Raji (cell line): Measurements from ENCODE around the gene ZFHX3.

Experiments used
- POLR2A ChIP-seq: IDR thresholded peaks from 2 replicates; pipeline ENCODE4 v1.6.1; 2011; ENCODE audit warnings: low read depth, low read length, control low read depth; ENCODE audit not compliant: insufficient read depth

ZFHX3 gene

GRCh38 chr16:73037845-73038570, 9.9 kb downstream of the ZFHX3 start:
- TF ChIP-seq POLR2A = no peak

DNA sequence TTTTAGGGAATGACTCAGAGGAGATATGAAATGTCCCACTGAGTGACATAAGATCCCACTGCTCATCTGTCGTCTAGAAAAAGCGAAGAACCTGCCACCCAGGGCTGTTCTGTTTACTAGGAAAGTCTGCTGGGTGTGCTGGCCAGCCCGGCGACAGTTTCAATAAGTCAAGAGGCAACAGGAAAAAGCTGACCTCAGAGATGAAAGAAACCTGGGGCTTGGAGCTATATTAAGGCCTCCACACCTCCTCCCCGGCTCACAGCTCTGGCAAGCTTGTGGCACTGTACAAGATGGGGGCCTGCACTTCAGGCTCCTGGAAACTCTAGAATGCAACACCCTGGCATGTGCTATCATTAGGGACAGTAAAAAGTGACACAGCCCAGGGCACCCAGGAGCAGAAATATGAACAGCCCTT, 10.6 kb downstream of the ZFHX3 start:
- no peak for TF ChIP-seq POLR2A

DNA sequence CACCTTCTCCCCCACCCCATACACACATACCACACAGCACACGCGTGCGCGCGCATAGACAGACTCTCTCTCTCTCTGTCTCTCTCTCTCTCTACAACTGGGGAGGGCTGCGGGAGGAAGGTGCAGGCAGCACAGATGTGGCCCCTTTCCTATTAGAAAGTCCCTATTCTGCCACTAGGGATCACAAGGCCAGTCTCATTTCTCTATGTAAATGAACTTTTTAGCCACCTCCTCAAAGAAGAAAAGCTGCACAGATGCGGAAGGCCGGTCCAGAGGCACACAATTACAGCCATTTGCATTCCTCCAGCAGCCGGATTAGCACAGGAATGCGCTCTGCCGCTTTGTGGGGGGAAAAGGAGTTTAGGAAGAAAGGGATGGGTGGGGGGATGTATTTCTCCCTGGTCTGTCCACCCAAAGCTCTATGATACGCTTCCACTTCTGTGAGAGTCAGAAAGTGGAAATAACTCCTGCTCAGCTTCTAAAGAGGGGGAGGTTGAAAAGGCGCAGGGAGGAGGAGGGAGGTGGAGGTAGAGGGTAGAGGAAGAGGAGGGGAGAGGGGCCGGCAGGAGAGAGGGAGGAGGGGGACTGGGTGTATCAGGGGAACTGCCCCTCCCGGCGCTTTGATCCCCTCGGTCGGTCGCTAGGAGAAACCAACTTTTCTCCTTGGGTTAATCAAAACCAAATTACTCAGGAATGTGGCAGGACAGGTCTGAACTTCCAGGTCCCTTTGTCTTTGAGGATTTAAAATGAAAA, 11.7 kb downstream of the ZFHX3 start:
- TF ChIP-seq POLR2A = no peak

- TF ChIP-seq POLR2A = no peak
Measured at GRCh38 chr16:73034374-73034773, 13.6 kb downstream of the ZFHX3 start.

- no peak for TF ChIP-seq POLR2A
Measured at GRCh38 chr16:73033271-73033998, 14.5 kb downstream of the ZFHX3 start.

DNA sequence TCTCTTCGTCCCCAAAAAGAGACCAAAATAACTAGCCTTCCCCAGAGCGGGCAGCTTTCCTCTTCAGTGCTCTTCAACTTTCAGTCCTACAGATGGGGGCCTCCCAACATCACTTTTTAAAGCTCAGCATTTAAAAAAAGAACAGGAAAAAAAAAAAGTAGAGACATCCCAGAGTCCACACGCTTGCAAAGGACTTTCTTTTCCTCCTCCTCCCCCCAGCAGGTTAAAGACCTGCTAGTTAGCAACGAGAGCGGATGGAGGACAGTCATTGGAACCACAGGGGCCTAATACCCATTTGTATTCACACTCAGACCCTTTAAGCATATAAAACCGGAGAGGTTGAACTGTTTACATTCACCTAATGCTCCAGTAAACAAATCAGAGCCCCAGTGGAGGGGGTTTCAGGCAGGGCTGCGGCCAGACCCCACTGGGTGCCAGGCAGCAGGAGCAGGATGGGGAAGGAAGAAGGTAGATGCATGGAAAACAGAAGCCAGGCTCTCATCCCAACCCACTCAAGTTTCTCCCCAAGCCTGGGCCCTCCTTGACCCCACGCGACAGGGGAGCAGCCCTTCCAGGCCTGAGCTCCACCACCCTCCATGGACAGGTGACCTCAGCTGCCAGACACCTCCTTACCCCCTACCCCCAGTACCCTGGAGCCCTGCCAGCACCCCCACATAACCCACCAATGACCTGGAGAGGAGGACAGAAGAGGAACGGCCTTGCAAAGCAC, 15.2 kb downstream of the ZFHX3 start:
- TF ChIP-seq POLR2A = no peak

DNA sequence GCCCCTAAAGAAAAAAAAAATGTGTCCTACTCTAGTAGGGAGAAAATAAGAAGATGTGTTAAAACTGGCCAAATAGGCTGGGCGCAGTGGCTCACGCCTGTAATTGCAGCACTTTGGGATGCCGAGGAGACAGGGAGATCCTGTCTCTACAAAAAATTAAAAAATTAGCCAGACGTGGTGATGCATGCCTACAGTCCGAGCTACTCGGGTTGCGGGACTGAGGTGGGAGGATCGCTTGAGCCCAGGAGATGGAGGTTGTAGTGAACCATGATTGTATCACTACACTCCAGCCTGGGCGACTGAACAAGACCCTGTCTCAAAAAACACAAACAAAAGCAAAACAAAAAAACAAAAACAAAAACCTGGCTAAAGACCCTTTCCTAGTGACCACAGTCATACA, 15.9 kb downstream of the ZFHX3 start:
- no peak for TF ChIP-seq POLR2A

DNA sequence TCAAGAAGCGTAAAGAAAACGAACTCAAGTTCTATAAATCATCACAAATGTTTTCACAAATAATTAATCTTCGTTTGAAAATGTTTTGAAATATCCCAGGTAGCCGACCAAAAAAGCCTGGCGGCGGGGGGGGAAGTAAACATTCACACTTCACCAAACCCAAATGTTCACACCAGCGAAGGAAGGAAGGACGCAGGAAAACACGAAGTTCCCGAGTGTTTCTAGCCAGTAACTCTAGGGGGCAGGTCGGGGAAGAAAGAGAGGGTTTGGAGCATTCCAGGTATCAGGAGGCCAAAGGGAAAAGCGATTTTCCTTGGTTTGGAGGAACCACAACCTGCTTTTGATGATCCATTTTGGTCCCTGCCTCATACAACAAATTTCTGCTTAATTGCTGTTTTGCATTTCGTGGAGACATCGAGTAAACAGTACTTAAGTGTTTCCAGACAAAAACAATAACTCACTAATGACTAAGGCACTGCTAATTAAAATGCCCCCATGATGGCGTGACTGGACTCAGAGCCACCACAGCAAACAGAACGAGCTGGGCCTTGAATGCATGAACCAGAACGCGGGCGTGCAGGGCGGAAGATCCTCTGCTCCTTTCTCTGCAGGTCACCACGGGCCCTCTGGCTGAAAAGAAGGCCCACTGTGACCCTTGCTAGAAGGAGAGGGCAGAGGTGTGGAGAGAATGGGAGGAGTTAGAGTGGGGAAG, 16.6 kb downstream of the ZFHX3 start:
- no peak for TF ChIP-seq POLR2A

DNA sequence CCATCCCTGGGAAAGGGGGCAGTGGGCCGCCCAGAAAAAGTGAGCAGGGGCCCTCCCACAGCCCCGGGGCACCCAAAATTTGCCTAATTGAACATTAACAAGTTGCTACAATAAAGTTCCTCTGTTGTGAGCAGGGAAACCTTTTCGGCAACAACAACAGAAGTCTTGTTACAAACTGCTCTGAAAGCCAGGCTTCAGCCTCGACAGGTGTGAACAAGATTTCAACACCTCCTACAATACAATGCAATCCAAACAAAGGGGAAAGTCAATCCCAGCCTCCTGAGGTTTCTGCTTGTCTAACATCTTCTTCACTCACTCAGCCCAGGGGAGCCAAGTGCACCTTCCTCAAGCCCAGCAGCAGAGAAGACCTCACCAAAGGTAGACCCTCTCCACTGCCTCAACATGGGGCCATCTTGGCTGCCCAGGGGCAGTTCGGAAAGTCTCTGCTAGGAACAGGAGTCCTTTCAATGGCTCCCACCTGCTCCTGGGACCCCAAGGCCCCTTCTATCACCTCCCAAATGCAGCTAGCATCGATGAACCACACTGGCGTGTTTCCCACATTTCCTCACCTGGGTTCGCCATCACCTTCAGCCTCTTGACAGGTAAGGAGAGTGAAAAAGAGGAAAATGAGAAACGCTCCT, 19.1 kb downstream of the ZFHX3 start:
- TF ChIP-seq POLR2A = no peak

DNA sequence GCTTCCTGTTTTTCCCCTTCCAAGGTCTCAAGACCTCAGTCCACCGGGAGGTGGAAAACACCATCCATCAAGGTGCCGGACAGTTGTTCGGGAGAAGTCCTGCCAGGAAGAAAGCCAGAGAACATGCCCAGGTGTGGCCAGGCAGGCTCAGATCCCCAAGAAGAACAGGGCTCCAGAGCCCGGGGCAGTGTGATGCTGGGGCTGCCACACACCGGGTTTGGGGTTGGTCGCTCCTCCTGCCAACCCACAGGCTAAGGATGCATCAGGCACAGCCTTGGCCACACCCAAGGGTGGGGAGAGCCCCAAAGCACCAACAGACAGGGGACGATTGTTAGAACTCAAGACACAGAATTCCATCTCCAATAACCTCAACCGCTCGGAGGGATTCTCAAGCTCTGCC, 19.7 kb downstream of the ZFHX3 start:
- TF ChIP-seq POLR2A = no peak

DNA sequence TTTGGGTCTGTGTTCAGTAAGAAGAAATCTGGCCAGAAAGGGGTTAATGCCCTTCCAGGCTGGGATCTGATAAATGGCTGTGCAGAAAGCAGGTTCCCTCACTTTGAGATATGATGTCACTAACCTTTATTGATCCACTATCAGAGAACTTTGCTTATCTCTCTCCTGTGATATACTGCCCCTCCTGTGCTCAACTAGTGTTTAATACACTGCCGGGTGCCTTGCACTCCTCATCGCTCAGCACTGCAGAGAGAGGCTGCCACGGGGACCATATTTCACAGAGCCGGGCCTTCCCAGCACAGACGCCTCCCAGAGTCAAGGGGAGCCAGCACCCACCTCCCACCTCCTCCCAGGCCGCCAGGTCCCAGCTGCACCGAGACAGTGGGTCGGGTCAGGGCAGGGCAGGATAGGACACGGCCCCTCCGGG, 20.2 kb downstream of the ZFHX3 start:
- TF ChIP-seq POLR2A = no peak

DNA sequence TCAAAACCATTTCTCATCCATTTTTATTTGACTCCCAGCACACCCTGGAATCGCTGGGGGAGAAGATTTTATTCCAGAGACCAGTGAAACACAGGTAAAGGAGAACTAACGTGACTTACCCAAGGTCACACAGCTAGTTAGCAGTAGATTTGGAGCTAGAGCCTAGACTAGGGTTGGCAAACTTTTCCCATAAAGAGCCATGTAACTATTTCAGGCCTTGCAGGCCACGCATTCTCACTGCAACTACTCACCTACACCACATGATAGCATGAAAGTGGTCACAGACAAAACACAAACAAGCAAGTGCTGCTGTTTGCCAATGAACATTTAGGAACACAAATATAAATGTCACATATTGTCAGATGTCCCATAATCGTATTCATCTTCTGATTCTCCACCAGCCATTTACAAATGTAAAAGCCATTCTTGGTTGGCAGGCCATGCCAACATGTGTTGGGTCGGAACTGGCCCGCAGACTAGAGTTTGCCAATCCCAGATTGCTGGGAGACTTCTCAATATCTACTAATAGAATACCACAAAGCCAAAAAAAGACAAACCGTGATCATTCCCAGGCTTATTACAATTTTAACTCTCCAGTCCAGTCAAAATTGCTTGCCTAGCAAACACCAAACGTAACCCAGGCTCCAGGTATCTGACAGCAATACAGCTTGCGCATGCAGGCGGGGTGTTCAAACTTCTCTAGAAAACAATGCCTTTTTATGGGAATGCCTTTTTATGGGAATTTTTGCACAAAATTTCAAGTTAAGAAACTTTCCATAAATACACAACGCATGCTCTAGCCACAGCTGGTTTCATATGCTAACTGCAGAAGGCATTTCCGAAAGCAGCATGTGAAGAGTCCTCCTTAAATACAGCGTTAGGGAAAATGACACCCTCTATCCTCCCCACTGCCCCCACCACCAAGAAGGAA, 20.9 kb downstream of the ZFHX3 start:
- TF ChIP-seq POLR2A = no peak

DNA sequence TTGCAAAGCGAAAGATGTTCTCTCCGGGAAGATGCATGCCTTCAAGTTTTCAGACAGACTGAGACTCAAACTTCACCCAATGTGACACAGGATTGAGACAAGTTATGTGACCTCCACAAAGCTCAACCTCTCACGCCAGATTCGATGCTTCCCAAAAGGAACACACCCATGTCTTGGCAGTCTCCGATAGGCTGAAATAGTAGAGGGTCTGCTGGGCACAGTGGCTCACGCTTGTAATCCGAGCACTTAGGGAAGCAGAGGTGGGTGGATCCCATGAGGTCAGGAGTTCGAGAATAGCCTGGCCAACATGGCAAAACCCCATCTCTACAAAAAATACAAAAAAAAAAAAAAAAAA, 22.1 kb downstream of the ZFHX3 start:
- TF ChIP-seq POLR2A = no peak

DNA sequence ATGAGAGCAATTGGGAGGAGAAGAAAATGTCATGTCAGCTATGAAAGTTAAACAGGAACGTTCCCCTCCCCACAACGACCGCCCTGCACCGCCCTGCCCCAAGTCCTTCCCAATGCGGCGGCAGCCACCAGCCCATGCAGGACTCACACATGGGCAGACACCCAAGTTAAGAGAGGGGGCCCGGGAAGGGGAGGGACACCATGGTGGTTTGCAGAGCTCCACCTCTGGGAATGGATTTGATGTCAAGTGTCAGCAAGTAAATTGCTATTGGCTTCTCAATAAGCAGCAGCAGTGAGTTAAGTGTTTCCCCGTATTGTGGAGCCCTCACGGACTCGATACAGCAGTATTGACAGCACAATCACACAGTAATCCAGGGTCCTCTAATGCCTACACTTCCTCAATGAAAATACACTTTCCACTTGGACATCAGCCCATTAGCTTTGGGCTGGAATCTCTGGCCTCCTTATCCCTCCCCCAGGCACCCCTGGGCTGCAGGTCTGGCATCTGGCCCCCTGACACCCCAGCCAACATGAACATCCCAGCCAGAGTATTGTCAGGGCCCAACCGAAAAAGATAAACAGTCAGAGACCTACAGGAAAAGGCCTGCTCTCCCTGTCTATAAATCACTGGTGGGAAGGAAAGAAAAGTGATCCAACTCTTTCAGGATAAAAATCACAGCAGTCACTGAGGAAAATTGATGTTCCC, 22.6 kb downstream of the ZFHX3 start:
- no peak for TF ChIP-seq POLR2A
